Mesothelial cell of epicardium (in vitro differentiated cells): ENCODE measurements around the gene CYP2W1. TPM values are rescaled to one million over a fixed set of nuclear protein-coding genes. Genes with fewer than 3 reads are reported as not detected.

Source experiments
- microRNA-seq: library from miRNA; unstranded; fragments of <30 nt; microRNA quantifications from one replicate; pipeline ENCODE4 v1.2.0, GENCODE V29; 2021; ENCODE audit warnings: inconsistent platforms, mixed read lengths
- total RNA-seq: library from RNA; stranded (reverse); gene quantifications from 3 replicates; pipeline ENCODE4 v1.2.1, GENCODE V29; 2021

The CYP2W1 gene
- total RNA-seq, 1 donor from 2014 or later, result 5.6 TPM

Small RNAs within 50 kb of the gene (microRNA-seq; reads per million reads assigned to microRNA genes)
- gene MIR339, result 1,256 reads per million, percentile 82 among the genes with 10 or more reads in this experiment

Other genes starting within 250 kb of the CYP2W1 start
- gene SUN1, start 150.7 kb upstream of the CYP2W1 start, total RNA-seq, result 199 to 201 TPM (median 200 TPM) in 3 replicates
- gene GET4, start 106.6 kb upstream of the CYP2W1 start, total RNA-seq, result 67.9 to 77.6 TPM (median 72.2 TPM) in 3 replicates
- gene ADAP1, start 28.5 kb upstream of the CYP2W1 start, total RNA-seq, result 2.9 to 5.3 TPM (median 4.0 TPM) in 3 replicates
- 19.2 to 22.0 TPM (median 20.2 TPM) in 3 replicates for gene COX19, start 7.6 kb upstream of the CYP2W1 start, total RNA-seq
- gene GPR146, start 61.4 kb downstream of the CYP2W1 start, total RNA-seq, result 1.0 to 1.6 TPM (median 1.0 TPM) in 3 replicates
- gene GPER1, start 104.9 kb downstream of the CYP2W1 start, total RNA-seq, result 2.1 to 2.6 TPM (median 2.4 TPM) in 3 replicates
- 15.3 to 16.3 TPM (median 15.6 TPM) in 3 replicates for gene ZFAND2A, start 177.0 kb downstream of the CYP2W1 start, total RNA-seq
- not detected in 3 replicates for gene UNCX, start 249.7 kb downstream of the CYP2W1 start, total RNA-seq